Measurements from ENCODE around the gene ATP8A2.

GRCh38 chr13:25329706-25330105 is 42.1 kb upstream of the ATP8A2 start:
- no peak for TF ChIP-seq CTCF (IDR thresholded peaks at IDR 0.05 in 4 of 5, conservative IDR thresholded peaks at IDR 0.05 in 1 of 5)
- no peak for TF ChIP-seq POLR2A (IDR thresholded peaks at IDR 0.05)
